HG02938 (cell line): ENCODE results near the gene ZBTB20.

ENCODE experiments used
- ATAC-seq: cut with Tn5 transposase; IDR thresholded peaks from one replicate; pipeline ENCODE4 v1.9.1; 2021; ENCODE audit warnings: mild to moderate bottlenecking, moderate library complexity; ENCODE audit not compliant: unreplicated experiment

The ZBTB20 gene

DNA sequence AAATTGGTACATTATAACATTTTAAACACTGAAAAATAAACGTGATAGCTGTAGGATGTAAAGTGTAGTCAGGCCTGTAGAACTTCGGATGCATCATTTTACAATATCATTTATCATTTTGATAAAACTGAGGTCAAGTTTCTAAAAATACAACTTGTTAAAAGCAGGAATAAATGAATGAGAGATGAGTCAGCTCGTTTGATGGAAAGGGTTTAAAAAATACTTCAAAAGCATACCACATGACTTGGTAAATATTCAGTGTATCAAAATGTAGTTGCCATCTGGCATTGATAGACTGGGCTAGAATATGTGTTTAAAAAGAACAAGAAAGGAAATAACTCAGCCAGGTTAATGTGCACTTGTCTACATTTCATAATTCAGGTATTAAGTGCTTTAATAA lies 496.3 kb downstream of the ZBTB20 start:
- ATAC-seq, result no peak

DNA sequence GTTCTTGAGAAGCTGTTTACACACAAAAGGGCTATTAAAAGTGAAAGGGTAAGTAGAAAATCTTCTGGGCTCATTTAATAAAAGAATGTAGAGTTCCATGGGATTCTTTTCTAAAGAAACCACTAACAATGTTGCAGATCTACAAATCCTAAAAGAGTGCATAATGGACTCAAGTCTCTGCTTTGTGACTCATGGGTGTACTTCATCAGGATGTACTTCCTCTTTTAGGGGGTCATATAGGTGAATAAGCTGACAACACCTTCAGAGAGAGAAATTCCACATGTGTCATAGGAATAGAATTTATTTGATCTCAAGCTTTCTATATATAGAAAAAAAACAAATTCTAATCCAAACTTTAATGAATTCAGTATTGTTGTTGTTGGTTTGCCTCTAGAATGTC lies 497.8 kb downstream of the ZBTB20 start:
- no peak for ATAC-seq

DNA sequence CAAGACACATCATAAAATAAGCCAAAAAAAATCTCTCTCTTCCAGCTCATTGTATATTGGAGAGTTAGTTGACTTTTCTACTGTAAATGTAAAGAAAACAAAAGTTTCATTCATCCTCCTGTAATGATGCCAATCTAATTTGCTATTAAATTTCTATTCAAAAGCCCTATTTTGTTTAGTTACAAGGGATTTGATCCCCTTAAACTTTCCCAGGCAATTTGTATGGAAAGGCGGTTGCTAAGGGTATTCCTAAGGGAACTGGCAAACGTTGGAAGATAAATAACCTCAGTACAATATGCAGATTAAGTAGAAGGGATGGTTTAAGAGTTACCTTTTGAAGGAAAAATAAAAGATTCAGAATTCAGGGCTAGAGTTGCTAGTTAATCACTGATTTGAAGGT lies 500.6 kb downstream of the ZBTB20 start:
- no peak for ATAC-seq

DNA sequence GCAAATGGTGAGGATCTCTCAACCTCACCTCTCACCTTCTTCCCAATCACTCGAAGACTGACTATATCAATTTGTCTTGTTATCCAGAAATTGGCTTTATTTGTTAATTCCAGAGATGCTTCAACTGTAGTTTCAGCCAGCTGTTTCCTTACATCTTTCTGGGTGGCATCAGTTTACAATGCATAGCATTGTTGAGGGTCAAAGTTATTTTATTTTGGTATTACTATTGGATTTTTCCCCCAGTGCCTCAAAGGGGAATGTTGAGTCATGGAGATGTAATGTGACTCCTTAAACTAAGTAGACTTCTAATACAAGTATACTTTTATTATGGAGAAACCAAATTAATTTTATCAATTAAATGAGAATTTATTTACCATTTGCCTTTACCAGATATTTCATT lies 501.7 kb downstream of the ZBTB20 start:
- no peak for ATAC-seq

DNA sequence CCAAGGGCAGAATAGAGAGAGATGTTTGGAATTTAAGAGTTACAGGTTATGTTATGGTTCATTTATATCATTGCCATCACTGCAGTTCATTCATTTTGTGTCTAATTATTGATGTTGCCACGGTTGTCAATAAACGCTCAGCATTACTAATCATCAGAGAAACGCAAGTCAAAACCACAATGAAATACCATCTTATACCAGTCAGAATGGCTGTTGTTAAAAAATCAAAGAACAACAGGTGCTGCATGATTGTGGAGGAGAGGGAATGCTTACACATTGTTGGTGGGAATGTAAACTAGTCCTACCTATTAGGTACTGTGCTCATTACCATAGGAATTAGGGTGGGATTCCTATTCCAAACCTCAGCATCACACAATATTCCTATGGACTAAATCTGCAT lies 502.7 kb downstream of the ZBTB20 start:
- no peak for ATAC-seq

DNA sequence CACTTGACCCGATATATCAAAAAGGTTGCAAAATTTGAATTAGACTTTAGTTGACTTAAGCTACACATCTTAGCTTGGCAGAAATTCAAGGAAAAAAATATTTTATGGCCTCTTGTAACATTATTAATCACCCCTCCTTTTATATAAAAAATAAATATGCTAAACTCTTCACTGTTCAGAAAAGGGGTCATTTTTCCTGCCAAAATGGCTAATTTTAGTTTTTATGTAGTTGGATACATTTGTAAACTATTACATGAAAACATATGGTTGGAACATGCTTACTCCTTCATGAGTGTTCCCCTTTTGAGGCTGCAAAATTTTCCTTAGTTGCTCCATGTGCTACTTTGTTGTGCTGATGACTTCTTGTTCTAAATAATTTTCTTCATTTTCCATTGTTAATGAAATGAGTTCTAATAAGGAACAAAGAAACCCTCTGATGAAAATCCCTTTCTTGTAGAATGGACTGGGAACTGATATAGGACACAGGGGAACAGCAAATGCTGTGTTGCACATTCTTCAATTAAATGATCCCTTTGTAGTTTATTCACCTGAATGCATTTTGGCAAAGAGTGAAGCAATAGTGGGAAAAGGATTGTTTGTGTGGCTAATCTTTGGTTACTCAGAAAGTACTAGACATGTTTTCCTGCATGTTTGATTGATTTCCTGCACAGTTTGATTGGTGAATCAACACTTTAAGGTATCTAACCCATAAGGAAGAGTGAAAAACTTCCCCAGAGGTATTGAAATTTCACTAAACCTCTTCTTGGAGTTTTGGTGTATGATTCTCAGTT lies 503.9 kb downstream of the ZBTB20 start:
- ATAC-seq, result no peak

DNA sequence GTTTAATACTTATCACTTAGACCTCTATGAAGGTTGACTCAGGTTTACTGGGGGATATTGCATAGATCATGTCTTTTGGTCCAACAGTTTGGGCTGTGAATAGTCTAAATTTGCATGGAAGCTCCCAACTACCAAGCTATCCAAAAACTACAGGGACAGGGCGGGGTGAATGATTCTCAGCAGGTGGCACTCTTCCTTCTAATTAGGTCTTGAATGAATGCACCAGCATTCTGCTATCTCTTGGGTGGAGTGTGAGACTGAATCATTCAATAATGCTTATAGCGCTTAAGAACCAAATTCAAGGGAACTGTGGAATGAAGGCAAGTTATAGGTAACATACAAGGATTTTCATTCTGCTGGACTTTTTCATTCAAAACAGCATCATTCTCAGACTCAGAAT lies 507.0 kb downstream of the ZBTB20 start:
- no peak for ATAC-seq

DNA sequence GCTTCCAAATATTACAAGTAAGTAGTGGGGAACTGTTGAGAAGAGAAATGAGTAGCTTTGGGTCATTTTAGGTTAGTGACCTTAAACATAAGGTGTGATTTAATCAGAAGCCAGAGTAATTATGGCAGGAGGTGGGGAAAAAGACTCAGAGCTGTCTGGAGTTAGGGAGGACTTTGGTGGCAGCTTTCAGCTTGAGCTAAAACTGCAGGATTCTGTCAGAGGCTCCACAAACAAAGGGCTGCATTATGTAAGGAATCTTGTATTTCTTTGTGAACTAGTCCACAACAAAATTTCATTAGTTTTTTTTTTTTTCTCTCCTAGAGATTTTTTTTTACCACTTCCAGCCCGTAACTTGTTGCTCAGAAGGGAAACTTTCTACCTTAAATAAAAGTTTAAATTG lies 507.9 kb downstream of the ZBTB20 start:
- ATAC-seq, result no peak

DNA sequence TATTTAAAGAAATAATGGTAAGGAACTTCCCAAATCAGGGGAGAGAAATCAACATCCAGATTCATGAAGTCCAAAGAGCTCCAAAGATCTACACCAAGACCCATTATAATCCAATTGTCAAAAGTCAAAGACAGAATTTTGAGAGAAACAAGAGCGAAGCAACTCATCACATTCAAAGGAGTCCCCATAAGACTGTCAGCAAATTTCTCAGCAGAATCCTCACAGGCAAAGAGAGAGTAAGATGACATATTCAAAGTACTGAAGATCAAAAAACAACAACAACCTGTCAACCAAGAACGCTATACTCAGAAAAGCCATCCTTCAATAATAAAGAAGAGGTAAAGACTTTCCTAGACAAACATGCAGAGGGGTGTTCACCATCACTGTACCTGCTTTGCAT lies 511.2 kb downstream of the ZBTB20 start:
- ATAC-seq, result no peak

DNA sequence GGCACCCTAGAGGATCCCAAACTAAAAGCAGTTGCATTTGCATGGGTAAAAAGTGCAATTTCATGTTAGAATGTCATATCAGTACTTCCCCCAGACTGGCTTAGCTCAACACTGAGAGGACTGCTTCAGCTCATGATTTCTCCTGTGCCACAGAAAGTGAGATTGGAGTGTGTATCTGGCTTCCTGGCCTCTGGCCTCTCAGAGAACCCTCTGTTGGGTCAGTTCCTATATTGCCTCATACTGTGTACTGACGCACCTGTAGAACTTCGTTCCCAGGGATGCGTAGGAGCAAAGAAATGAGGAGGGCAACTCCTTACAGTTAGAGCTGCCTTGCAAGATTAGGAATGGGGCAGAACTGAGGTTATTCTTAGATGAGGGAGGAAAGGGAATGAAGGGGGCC lies 512.5 kb downstream of the ZBTB20 start:
- no peak for ATAC-seq

DNA sequence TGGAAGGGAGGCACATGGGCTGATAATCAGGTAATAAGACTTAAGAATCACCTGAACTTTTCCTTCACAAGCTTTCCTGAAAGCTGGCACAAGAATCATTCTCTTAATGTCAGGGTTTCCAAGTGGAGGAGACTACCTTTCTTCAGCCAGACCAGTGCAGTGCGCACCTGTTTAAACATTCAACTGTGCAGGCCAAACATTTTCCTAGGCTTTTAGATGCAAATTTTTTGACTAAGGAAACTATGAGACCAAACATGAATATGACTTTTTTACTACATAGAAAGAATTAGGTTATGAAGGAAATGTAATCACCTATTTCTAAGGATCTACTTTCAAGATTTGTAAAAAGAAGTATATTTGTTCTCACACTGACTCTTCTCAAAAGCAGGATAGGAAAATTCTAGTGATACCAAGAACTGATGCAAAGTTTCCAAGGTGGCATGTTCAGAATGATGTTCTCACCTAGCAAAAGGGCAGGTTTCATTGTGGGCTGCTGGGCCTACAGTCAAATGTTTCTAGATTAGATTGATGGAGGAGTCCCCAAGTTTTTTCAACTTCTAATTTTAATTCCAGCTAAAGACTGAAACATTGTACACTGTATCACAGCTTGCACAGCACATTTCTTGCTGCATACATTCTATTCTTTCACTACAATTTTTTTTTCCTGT lies 514.2 kb downstream of the ZBTB20 start:
- no peak for ATAC-seq

DNA sequence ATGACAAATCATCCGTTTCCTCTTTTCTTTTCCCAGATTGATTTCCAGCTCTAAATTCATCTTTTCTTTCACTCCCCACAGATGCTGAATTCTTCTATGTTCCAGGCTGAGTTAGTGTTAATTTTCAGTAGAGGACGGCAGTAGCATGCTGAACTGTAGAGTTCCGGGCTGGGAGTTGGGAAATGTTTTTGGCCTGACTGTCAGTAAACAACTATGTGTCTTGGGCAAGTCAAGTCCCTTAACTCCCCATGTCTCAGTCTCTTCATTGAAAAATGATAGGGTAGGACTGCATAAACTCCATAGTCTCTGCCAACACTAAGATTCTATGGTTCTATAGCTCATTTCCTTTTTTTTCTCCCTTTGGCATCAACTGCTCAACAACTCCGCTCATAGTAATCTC lies 519.3 kb downstream of the ZBTB20 start:
- no peak for ATAC-seq

DNA sequence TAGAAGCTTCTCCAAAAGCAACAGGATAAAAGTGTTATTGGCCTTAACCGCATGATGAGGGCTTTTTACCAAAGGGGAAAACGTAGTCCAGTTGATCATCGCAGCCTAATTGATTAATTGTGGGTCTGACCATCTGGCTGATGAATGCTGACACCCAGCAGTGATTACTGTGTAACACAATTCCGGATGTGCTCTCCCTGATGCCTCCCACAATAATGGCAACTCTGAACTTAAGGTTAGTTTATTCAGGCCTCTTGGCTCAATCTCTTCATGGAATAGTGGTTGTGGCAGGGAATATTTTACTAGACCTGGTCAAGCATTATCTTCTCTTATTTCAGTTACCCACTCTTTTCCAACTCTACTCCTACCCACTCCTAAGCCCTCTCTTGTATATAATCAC lies 520.3 kb downstream of the ZBTB20 start:
- no peak for ATAC-seq

DNA sequence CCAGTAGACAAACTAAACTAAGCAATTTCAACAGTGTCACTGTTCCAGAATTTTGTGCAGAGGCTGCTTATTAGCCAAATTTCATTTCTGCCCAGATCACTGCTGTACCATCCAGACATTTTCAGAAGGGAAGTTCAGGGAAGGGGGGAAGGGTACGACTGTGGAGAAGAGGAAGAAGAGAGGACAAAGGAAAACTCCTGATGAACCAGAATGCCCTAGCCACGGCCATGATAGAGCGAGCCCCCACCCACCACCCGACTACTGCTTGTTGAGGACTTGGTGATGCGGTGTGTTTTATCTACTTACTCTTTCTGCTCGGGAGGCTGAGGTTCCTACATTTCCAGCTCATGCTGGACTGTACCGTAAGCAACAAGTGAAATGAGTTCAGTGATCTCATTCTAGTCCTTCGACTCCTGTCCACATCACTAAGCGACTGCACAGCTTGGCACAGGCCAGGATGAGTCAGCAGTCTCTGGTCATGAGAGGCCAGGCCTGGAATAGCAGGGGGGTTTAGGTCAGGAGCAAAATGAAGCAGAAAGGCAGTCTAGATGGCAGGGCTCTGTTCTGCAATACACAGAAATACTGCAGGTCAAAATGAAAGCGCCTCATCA lies 522.4 kb downstream of the ZBTB20 start:
- ATAC-seq, result no peak

DNA sequence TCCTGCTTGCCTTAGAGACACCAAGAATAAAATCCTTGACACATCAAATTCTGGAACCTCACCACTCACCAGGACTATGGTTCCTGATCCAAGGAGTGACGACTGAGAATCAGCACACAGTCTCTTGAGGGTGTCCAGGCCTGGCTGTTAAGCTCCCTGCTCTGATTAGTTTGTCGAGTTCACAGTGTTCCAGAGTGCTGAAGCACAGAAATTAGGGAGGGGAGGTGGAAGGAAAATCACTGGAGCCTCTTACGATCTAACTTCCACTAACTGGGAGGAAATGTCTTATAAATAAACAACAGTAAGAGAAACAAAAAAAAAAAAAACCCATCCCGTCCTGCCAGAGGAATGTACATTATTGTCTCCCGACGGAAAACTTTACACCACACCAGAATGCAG lies 523.0 kb downstream of the ZBTB20 start:
- no peak for ATAC-seq

DNA sequence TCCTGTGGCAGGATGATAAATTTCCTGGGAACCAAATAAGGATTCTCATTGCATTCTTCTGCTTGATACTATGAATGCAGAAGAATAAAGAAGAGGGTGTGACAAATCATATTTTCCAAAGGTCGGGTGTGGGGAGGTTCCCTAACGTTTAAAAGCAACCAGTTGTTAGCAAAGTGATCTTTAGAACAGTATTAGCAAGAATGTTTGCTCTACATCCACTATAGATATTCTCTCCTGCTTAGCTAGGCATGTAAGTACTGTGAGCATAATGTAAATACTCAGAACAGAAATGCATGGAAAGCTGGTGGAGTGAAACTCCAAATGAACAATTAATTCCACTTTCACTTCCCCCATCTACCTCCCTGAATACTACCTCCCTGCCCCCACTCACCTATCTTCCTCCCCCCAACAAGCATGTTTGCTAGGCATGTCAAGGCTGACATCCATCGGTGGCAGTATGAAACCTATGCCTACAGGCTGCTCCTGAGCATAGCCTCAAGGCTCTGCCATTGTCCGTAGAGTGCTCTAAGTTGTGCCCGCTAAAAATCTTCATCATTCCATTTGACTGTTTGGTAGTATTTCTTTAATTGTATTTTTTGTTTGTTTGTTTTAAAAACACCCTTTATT lies 523.6 kb downstream of the ZBTB20 start:
- no peak for ATAC-seq

DNA sequence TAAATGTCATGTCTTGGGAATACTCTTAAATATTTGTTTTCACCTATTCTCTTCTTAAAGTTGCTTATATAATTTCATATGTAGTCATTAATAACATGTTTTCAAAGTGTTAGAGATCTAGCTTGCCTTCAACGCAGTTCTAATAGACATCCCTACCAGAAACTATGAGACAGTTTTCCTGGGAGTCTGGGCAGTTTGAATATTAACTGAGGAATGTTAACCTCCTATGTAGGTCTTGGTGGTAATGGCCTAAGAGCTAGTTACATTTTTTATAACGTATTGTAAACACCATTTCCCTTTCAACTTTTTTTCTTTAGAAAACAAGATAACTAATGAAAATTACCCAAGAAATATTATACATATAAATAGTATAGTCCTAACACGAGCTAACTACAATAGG lies 525.1 kb downstream of the ZBTB20 start:
- no peak for ATAC-seq

DNA sequence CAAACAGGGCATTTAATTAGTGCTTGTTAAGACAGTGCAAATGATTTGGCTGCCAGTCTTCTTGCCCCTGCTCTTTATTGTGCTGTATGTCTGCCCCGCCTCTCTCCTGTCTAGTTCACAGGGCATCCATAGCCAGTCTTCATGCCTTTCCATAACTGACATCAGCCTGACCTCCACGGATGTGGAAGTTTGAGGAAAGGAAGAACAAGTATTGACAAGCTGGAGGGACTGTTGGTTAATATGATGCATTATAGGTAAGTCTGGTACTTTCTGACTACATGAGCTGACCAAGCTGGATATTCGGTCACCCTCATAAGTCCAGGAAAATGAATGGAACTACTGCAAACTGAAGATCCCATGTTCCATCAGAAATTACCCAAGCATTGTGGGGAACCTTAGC lies 527.3 kb downstream of the ZBTB20 start:
- ATAC-seq, result no peak

DNA sequence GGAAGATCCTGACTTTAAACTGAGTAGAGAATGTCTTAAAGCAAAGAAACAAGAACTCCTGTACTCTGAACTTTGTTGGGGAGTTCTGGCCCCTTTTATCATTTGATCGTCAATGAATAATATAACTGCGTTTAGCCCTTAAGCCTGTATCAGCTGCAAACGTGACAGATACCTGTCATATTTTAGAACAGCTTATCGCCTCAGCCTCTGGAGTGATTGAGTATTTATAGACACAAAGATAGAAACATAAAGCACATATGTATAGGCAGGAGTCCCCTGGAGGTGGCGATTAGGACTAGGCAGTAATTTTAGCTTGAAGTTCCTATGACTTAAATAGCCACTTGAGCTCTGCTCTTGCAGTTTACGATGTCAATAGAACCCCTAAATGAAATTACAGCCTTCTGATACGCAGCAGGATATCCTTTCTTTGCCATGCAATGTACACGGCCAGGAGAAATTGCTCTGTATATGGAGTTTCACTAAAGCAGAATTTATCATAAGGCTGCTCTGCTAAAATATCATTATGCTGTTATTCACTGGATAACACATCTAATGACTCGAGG lies 531.5 kb downstream of the ZBTB20 start:
- ATAC-seq, result no peak

DNA sequence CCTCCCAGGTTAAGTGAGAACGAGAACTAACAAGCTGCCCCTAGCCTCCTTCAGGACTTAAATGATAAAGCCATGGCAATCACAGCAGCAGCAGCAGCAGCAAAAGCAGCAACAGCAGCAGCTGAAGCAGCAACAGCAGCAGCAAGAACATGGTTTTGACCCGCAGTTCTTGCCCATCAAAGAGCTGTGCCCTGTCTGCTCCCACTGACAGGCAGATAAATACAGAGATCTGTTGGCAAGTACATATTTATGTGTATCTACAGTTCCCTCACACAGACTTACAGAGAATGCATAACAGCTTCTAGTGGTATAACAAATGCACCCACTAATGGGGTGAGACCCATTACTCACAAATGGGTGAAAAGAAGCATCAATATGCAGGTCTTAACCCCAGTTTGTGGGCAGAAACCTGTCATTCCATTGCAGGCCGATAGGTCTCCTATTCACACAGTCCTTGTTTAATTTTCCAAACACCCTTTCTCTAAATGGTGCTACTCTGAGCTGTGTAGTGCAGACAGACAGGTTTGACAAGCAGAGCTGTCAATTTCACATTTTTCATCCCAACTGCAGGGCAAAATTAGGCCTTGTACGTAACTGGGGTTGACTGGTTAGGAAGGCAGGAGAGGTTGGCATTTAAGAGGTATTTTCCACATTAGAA lies 537.0 kb downstream of the ZBTB20 start:
- ATAC-seq, result no peak

DNA sequence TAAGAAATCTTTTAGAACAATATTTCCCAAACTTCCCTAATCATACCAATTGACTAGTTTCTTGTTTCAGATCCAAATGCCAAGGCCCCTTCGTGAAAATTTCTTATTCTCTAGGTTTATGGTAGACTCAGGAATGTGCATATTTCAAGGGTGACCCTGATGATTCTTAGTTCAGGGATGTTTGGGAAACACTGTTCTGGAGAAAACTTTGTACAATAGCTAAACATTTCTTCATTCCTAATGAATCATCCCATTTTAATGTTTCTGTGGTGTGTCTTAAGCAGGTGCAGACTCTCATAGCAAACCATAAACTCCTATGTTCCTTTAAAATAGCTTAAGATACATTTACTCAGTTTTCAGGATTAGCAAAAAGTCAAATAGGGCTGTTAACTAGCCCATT lies 538.8 kb downstream of the ZBTB20 start:
- ATAC-seq, result no peak
